Measurements from ENCODE around the gene VGLL2.

The VGLL2 gene

GRCh38 chr6:117276778-117277316 lies 11.5 kb downstream of the VGLL2 start:
- Histone ChIP-seq H3K4me3 (ENCODE audit: low read length) (no peak overlapping the region), H3K27me3 (ENCODE audit: control insufficient read depth, low read length) (no peaks in the 10 kb centered on the region; the same call in 1 of the 2 replicates), H3K4me1 (ENCODE audit: control insufficient read depth, low read length) (no peaks in the 10 kb centered on the region), H3K9me3 (ENCODE audit: control insufficient read depth, insufficient read depth, low read length) (no peaks in the 10 kb centered on the region), H3K27ac (ENCODE audit: low read depth, low read length) (no peak overlapping the region), H4K20me1 (ENCODE audit: control insufficient read depth, insufficient read depth, low read depth, low read length) (no peaks in the 10 kb centered on the region), H3K4me2 (ENCODE audit: low read length) (no peak overlapping the region), H3K9me2 (replicated peaks; ENCODE audit: control insufficient read depth, low read length) (no peaks in the 10 kb centered on the region), H3K79me2 (ENCODE audit: control insufficient read depth, low read length) (no peaks in the 10 kb centered on the region), H3F3A (ENCODE audit: control insufficient read depth, insufficient read depth) (no peaks in the 10 kb centered on the region), H3K36me3 (ENCODE audit: control insufficient read depth, low read length) (no peaks in the 10 kb centered on the region)
- TF ChIP-seq EZH2phosphoT487 (IDR thresholded peaks at IDR 0.05; ENCODE audit: borderline replicate concordance, low read length) (no peak), CTCF (IDR thresholded peaks at IDR 0.05; ENCODE audit: low read depth, low read length, poor library complexity, severe bottlenecking) (no peak)

GRCh38 chr6:117280922-117281321 lies 15.6 kb downstream of the VGLL2 start:
- H3K27me3 ChIP-seq (ENCODE audit: control insufficient read depth, low read length): no peaks in the 10 kb centered on the region
- no peak overlapping the region for H3K4me2 ChIP-seq (ENCODE audit: low read length)
- H3K79me2 ChIP-seq (ENCODE audit: control insufficient read depth, low read length): no peaks in the 10 kb centered on the region
- H3K27ac ChIP-seq (ENCODE audit: low read depth, low read length): no peak overlapping the region
- no peaks in the 10 kb centered on the region for H3F3A ChIP-seq (ENCODE audit: control insufficient read depth, insufficient read depth)
- H3K9me2 ChIP-seq (replicated peaks; ENCODE audit: control insufficient read depth, low read length): no peaks in the 10 kb centered on the region
- no peaks in the 10 kb centered on the region for H3K4me1 ChIP-seq (ENCODE audit: control insufficient read depth, low read length)
- no peaks in the 10 kb centered on the region for H3K36me3 ChIP-seq (ENCODE audit: control insufficient read depth, low read length)
- H4K20me1 ChIP-seq (ENCODE audit: control insufficient read depth, insufficient read depth, low read depth, low read length): no peaks in the 10 kb centered on the region
- TF ChIP-seq EZH2phosphoT487 (IDR thresholded peaks at IDR 0.05; ENCODE audit: borderline replicate concordance, low read length): no peak
- TF ChIP-seq CTCF (IDR thresholded peaks at IDR 0.05; ENCODE audit: low read depth, low read length, poor library complexity, severe bottlenecking): no peak
- H3K4me3 ChIP-seq (ENCODE audit: low read length): no peak overlapping the region
- no peaks in the 10 kb centered on the region for H3K9me3 ChIP-seq (ENCODE audit: control insufficient read depth, insufficient read depth, low read length)

- no peaks in the 10 kb centered on the region for H4K20me1 ChIP-seq (ENCODE audit: control insufficient read depth, insufficient read depth, low read depth, low read length)
- no peak for TF ChIP-seq CTCF (IDR thresholded peaks at IDR 0.05; ENCODE audit: low read depth, low read length, poor library complexity, severe bottlenecking)
- no peak for TF ChIP-seq EZH2phosphoT487 (IDR thresholded peaks at IDR 0.05; ENCODE audit: borderline replicate concordance, low read length)
- no peaks in the 10 kb centered on the region for H3K27me3 ChIP-seq (ENCODE audit: control insufficient read depth, low read length)
- H3K79me2 ChIP-seq (ENCODE audit: control insufficient read depth, low read length): no peaks in the 10 kb centered on the region
- no peak overlapping the region for H3K4me3 ChIP-seq (ENCODE audit: low read length)
- H3K36me3 ChIP-seq (ENCODE audit: control insufficient read depth, low read length): no peaks in the 10 kb centered on the region
- no peaks in the 10 kb centered on the region for H3K4me1 ChIP-seq (ENCODE audit: control insufficient read depth, low read length)
- no peaks in the 10 kb centered on the region for H3F3A ChIP-seq (ENCODE audit: control insufficient read depth, insufficient read depth)
- no peaks in the 10 kb centered on the region for H3K9me2 ChIP-seq (replicated peaks; ENCODE audit: control insufficient read depth, low read length)
- H3K9me3 ChIP-seq (ENCODE audit: control insufficient read depth, insufficient read depth, low read length): no peaks in the 10 kb centered on the region
- H3K4me2 ChIP-seq (ENCODE audit: low read length): no peak overlapping the region
- no peak overlapping the region for H3K27ac ChIP-seq (ENCODE audit: low read depth, low read length)
These were observed 22.8 kb downstream of the VGLL2 start for GRCh38 chr6:117288083-117288715.

All from DOHH2 (cell line).